HL-60 (cell line): ENCODE measurements around the gene SGIP1.

Experiments
- CTCF ChIP-seq: IDR thresholded peaks from one replicate; pipeline ENCODE4 v1.5.1; 2011; ENCODE audit warnings: low read length, control low read depth, inconsistent platforms; ENCODE audit not compliant: insufficient read depth
- POLR2AphosphoS5 ChIP-seq: IDR thresholded peaks from 2 replicates; pipeline ENCODE4 v1.6.1; 2012; ENCODE audit warnings: low read depth

- no peak for TF ChIP-seq CTCF
- TF ChIP-seq POLR2AphosphoS5 = no peak
Observed at GRCh38 chr1:66705110-66705509, 171.2 kb downstream of the SGIP1 start.
